Measurements from ENCODE around the gene KLHL36. TPM values are rescaled to one million over a fixed set of nuclear protein-coding genes. Genes with fewer than 3 reads are reported as not detected.
"Not testable (repeated sequence)": the region's sequence is repeated elsewhere in the genome, so short reads cannot be mapped to it uniquely, and the experiment has no call there.

KLHL36 gene
- total RNA-seq, 1 donor from 2014 or later, result 39.3 TPM

- intact Hi-C loops (cut with DNase I), result no loop called here
- Histone ChIP-seq H3K4me3 (no peak overlapping the region), H3K36me3 (no peaks in the 10 kb centered on the region), H3K9me3 (no peaks in the 10 kb centered on the region), H3K4me1 (no peaks in the 10 kb centered on the region), H3K27me3 (no peaks in the 10 kb centered on the region), H3K27ac (no peak overlapping the region)
- no peak for DNase-seq (ENCODE audit: extremely low spot score in 2 of 2)
- TF ChIP-seq POLR2A (IDR thresholded peaks at IDR 0.05) (no peak), POLR2AphosphoS5 (IDR thresholded peaks at IDR 0.05; ENCODE audit: insufficient read depth in 1 of 2, low read depth in 1 of 2) (no peak), CTCF (IDR thresholded peaks at IDR 0.05) (no peak)
Measured at GRCh38 chr16:84690088-84690819, 41.9 kb downstream of the KLHL36 start.

DNA sequence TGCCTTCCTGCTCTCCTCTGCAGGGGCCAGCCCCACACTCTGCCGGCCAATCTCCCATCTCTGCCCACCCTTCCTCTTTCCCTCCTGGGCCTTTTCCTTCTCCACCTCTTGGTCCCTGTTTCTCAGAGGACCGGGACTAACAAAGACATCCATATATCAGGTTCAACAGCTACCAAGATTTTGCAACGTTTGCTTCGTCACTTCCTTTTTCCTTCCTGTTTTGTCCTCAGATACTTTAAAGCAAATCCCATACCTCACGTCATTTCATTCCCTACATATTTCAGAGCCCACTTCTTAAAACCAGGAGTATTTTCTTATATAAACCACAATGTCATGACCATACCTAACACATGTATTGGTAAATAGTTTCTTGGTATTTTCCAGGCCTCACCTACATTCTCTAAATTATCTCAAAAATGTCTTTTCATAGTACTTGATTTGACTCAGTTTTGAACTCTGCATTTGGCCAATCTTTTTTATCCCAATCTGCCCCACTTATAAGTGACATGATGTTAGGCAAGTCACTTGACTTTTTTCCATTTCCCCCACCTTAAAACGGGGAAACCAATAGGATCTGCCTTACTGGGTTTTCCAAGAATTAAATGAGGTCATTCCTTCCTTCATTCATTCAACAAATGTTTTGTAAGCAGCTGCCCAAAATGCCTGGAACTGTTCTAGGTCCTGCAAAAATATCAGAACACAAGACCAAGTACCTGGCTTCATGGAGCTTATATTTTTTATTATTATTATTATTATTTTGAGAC lies 44.3 kb downstream of the KLHL36 start:
- no peaks in the 10 kb centered on the region for H3K36me3 ChIP-seq
- no peaks in the 10 kb centered on the region for H3K27me3 ChIP-seq
- intact Hi-C loops (cut with DNase I), result no loop called here
- no peak overlapping the region for H3K4me3 ChIP-seq
- H3K4me1 ChIP-seq, result no peaks in the 10 kb centered on the region
- TF ChIP-seq POLR2AphosphoS5 (IDR thresholded peaks at IDR 0.05; ENCODE audit: insufficient read depth in 1 of 2, low read depth in 1 of 2) (no peak), POLR2A (IDR thresholded peaks at IDR 0.05) (no peak), CTCF (IDR thresholded peaks at IDR 0.05) (no peak)
- no peak for DNase-seq (ENCODE audit: extremely low spot score in 2 of 2)
- H3K9me3 ChIP-seq, result no peaks in the 10 kb centered on the region
- no peak overlapping the region for H3K27ac ChIP-seq

GRCh38 chr16:84693869-84694268 lies 45.6 kb downstream of the KLHL36 start:
- H3K9me3 ChIP-seq; intact Hi-C loops (cut with DNase I); H3K4me3 ChIP-seq; DNase-seq (ENCODE audit: extremely low spot score in 2 of 2); H3K4me1 ChIP-seq; H3K36me3 ChIP-seq; H3K27ac ChIP-seq; H3K27me3 ChIP-seq: not testable (repeated sequence)

DNA sequence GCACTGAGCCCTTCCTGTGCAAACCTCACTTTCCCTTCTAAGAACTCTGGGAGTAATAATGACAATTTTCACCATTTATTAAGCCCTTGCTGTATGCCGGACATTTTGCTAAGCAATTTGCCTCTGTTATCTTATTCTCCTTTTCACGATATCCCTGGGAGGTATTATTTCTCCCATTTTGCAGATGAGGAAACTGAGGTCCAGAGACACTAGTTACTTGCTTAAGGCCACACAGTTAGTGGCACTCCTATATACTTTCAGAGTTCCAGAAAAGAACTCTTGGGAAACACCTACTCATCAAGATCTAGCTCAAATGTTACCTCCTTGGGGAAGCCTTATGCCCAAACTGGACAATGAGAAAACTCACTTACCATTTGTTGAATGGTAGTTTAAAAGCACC lies 46.7 kb downstream of the KLHL36 start:
- H3K27ac ChIP-seq, result no peak overlapping the region
- DNase-seq (ENCODE audit: extremely low spot score in 2 of 2), result no peak
- no peaks in the 10 kb centered on the region for H3K9me3 ChIP-seq
- H3K36me3 ChIP-seq, result no peaks in the 10 kb centered on the region
- no peaks in the 10 kb centered on the region for H3K27me3 ChIP-seq
- no peak overlapping the region for H3K4me3 ChIP-seq
- intact Hi-C loops (cut with DNase I), result no loop called here
- TF ChIP-seq CTCF (IDR thresholded peaks at IDR 0.05) (no peak), POLR2A (IDR thresholded peaks at IDR 0.05) (no peak), POLR2AphosphoS5 (IDR thresholded peaks at IDR 0.05; ENCODE audit: insufficient read depth in 1 of 2, low read depth in 1 of 2) (no peak)
- H3K4me1 ChIP-seq, result peaks cover 7% of the 10 kb centered on the region

- intact Hi-C loops (cut with DNase I), result no loop called here
- Histone ChIP-seq H3K27me3 (no peaks in the 10 kb centered on the region), H3K4me1 (peaks cover 38% of the 10 kb centered on the region), H3K9me3 (no peaks in the 10 kb centered on the region), H3K4me3 (peak overlapping the region; percentile 92 to 99), H3K27ac (peak overlapping the region; percentile 91), H3K36me3 (no peaks in the 10 kb centered on the region)
- no peak for TF ChIP-seq POLR2AphosphoS5 (IDR thresholded peaks at IDR 0.05; ENCODE audit: insufficient read depth in 1 of 2, low read depth in 1 of 2)
- TF ChIP-seq CTCF (IDR thresholded peaks at IDR 0.05), result no peak
- no peak for TF ChIP-seq POLR2A (IDR thresholded peaks at IDR 0.05)
- no peak for DNase-seq (ENCODE audit: extremely low spot score in 2 of 2)
Measured at GRCh38 chr16:84699147-84699711, 50.9 kb downstream of the KLHL36 start.

Measured in vagina (tissue), 2 donors.